ENCODE results near the gene LCE3B.

GRCh38 chr1:152645146-152645545 is 31.5 kb downstream of the LCE3B start:
- TF ChIP-seq CTCF (IDR thresholded peaks at IDR 0.05) (no peak), POLR2A (IDR thresholded peaks at IDR 0.05) (no peak)

All from tibial nerve (tissue), 3 donors.